GM19351 (cell line): ENCODE results near the gene PLBD2.

ENCODE experiments used
- ATAC-seq: cut with Tn5 transposase; IDR thresholded peaks from one replicate; pipeline ENCODE4 v1.9.1; 2021; ENCODE audit warnings: mild to moderate bottlenecking, moderate library complexity; ENCODE audit not compliant: unreplicated experiment

Gene PLBD2

GRCh38 chr12:113368331-113368730, 9.9 kb downstream of the PLBD2 start:
- no peak for ATAC-seq

- ATAC-seq, result no peak
Measured at GRCh38 chr12:113369391-113369985, 11.1 kb downstream of the PLBD2 start.

GRCh38 chr12:113370923-113371682, 12.7 kb downstream of the PLBD2 start:
- no peak for ATAC-seq

GRCh38 chr12:113371808-113372207, 13.4 kb downstream of the PLBD2 start:
- ATAC-seq, result no peak

GRCh38 chr12:113372371-113372770, 14.0 kb downstream of the PLBD2 start:
- no peak for ATAC-seq

- no peak for ATAC-seq
Measured at GRCh38 chr12:113373440-113373839, 15.1 kb downstream of the PLBD2 start.

- ATAC-seq, result no peak
Measured at GRCh38 chr12:113373969-113374368, 15.6 kb downstream of the PLBD2 start.

GRCh38 chr12:113374823-113375428, 16.5 kb downstream of the PLBD2 start:
- ATAC-seq, result no peak

GRCh38 chr12:113378291-113378690, 19.9 kb downstream of the PLBD2 start:
- ATAC-seq, result no peak

GRCh38 chr12:113381220-113381619, 22.8 kb downstream of the PLBD2 start:
- ATAC-seq, result no peak

- ATAC-seq, result no peak
Measured at GRCh38 chr12:113382206-113382605, 23.8 kb downstream of the PLBD2 start.

- ATAC-seq, result no peak
Measured at GRCh38 chr12:113384778-113385177, 26.4 kb downstream of the PLBD2 start.

- ATAC-seq, result no peak
Measured at GRCh38 chr12:113385282-113385882, 27.0 kb downstream of the PLBD2 start.

- ATAC-seq, result no peak
Measured at GRCh38 chr12:113386866-113387566, 28.6 kb downstream of the PLBD2 start.

- no peak for ATAC-seq
Measured at GRCh38 chr12:113387631-113388030, 29.2 kb downstream of the PLBD2 start.

- no peak for ATAC-seq
Measured at GRCh38 chr12:113388351-113388750, 30.0 kb downstream of the PLBD2 start.

- no peak for ATAC-seq
Measured at GRCh38 chr12:113390064-113391043, 32.0 kb downstream of the PLBD2 start.

GRCh38 chr12:113391145-113391544, 32.8 kb downstream of the PLBD2 start:
- no peak for ATAC-seq

GRCh38 chr12:113391650-113392337, 33.4 kb downstream of the PLBD2 start:
- no peak for ATAC-seq
